OCI-LY1 (cell line): ENCODE data around the gene PRPF38B.
"Not testable (repeated sequence)": the region's sequence is repeated elsewhere in the genome, so short reads cannot be mapped to it uniquely, and the experiment has no call there.

Experiments used
- H2AFZ ChIP-seq: fragments of 200-600 bp; sonication (generic), shearing (Covaris generic); 2 replicates; pipeline ENCODE4 v1.6.0; 2014; ENCODE audit warnings: antibody characterized with exemption, mild to moderate bottlenecking, low read length
- H3F3A ChIP-seq: fragments of 200-600 bp; sonication (generic), shearing (Covaris generic); 2 replicates; pipeline ENCODE4 v1.6.0; 2014; ENCODE audit warnings: mild to moderate bottlenecking, antibody characterized with exemption, low read length, moderate library complexity; ENCODE audit not compliant: insufficient read depth
- H3K27ac ChIP-seq: fragments of 200-600 bp; sonication (generic); 2 replicates; pipeline ENCODE4 v1.5.1; 2014; ENCODE audit warnings: low read length, mixed run types, mild to moderate bottlenecking, low read depth; ENCODE audit not compliant: poor library complexity, severe bottlenecking
- H3K27me3 ChIP-seq: fragments of 200-600 bp; sonication (generic); 2 replicates; pipeline ENCODE4 v1.6.0; 2014; ENCODE audit warnings: antibody characterized with exemption, mild to moderate bottlenecking, low read length, moderate library complexity; ENCODE audit not compliant: insufficient read depth
- H3K36me3 ChIP-seq: fragments of 200-600 bp; sonication (generic); 2 replicates; pipeline ENCODE4 v1.6.1; 2014; ENCODE audit warnings: mild to moderate bottlenecking, antibody characterized with exemption, low read length, moderate library complexity, mixed read lengths; ENCODE audit not compliant: insufficient read depth
- H3K4me1 ChIP-seq: fragments of 200-600 bp; sonication (generic); 2 replicates; pipeline ENCODE4 v1.5.1; 2014; ENCODE audit warnings: mild to moderate bottlenecking, low read length, moderate library complexity; ENCODE audit not compliant: insufficient read depth, severe bottlenecking
- H3K4me2 ChIP-seq: fragments of 200-600 bp; sonication (generic), shearing (Covaris generic); 2 replicates; pipeline ENCODE4 v1.6.1; 2014; ENCODE audit warnings: low read length
- H3K4me3 ChIP-seq: fragments of 200-600 bp; sonication (generic); 2 replicates; pipeline ENCODE4 v1.5.1; 2014; ENCODE audit warnings: low read length, low read depth, mild to moderate bottlenecking, mixed read lengths; ENCODE audit not compliant: poor library complexity, severe bottlenecking
- H3K79me2 ChIP-seq: fragments of 200-600 bp; shearing (Covaris generic); 2 replicates; pipeline ENCODE4 v1.6.1; 2016; ENCODE audit warnings: mixed run types, low read length, mixed read lengths; ENCODE audit not compliant: insufficient read depth
- H3K9ac ChIP-seq: fragments of 200-600 bp; sonication (generic), shearing (Covaris generic); 2 replicates; pipeline ENCODE4 v1.6.1; 2014; ENCODE audit warnings: mild to moderate bottlenecking, low read length, mixed read lengths
- H3K9me2 ChIP-seq: fragments of 200-600 bp; sonication (generic), shearing (Covaris generic); 2 replicates; pipeline ENCODE4 v1.6.1; 2014; ENCODE audit warnings: low read depth, mild to moderate bottlenecking, low read length, mixed read lengths
- H3K9me3 ChIP-seq: fragments of 200-600 bp; shearing (Covaris generic); 2 replicates; pipeline ENCODE4 v1.6.1; 2014; ENCODE audit warnings: low read length, mixed read lengths
- H4K20me1 ChIP-seq: fragments of 200-600 bp; sonication (generic), shearing (Covaris generic); 2 replicates; pipeline ENCODE4 v1.6.0; 2016; ENCODE audit warnings: mild to moderate bottlenecking, low read length; ENCODE audit not compliant: insufficient read depth
- CTCF ChIP-seq: fragments of 200-600 bp; sonication (generic), shearing (Covaris generic); IDR thresholded peaks from 2 replicates; pipeline ENCODE4 v1.5.1; 2017; ENCODE audit warnings: mild to moderate bottlenecking, antibody characterized with exemption, low read length, moderate library complexity, mixed read lengths
- EZH2 ChIP-seq: fragments of 200-600 bp; sonication (generic), shearing (Covaris generic); IDR thresholded peaks from 2 replicates; pipeline ENCODE4 v1.8.0; 2017; ENCODE audit warnings: borderline replicate concordance, mixed run types, mild to moderate bottlenecking, antibody characterized with exemption, low read length, moderate library complexity, mixed read lengths

Gene PRPF38B

GRCh38 chr1:108665771-108666170 is 26.3 kb upstream of the PRPF38B start:
- TF ChIP-seq EZH2 (no peak), CTCF (no peak)

GRCh38 chr1:108667422-108667821 is 24.7 kb upstream of the PRPF38B start:
- H3K9ac ChIP-seq, H3K36me3 ChIP-seq, H3F3A ChIP-seq, H2AFZ ChIP-seq, H3K4me3 ChIP-seq, H3K9me3 ChIP-seq, H3K27ac ChIP-seq, H3K4me1 ChIP-seq, H3K9me2 ChIP-seq, H4K20me1 ChIP-seq, H3K79me2 ChIP-seq, H3K4me2 ChIP-seq, H3K27me3 ChIP-seq: not testable (repeated sequence)

More at GRCh38 chr1:108665771-108666170, 26.3 kb upstream of the PRPF38B start:
- Histone ChIP-seq H3F3A (no peaks in the 10 kb centered on the region), H3K27ac (no peak overlapping the region), H3K4me2 (no peak overlapping the region), H3K9me2 (no peaks in the 10 kb centered on the region), H3K4me3 (no peak overlapping the region), H3K27me3 (no peaks in the 10 kb centered on the region), H2AFZ (no peak overlapping the region), H3K79me2 (no peaks in the 10 kb centered on the region), H3K9me3 (no peaks in the 10 kb centered on the region), H3K4me1 (peaks cover 15% of the 10 kb centered on the region), H3K36me3 (no peaks in the 10 kb centered on the region), H4K20me1 (no peaks in the 10 kb centered on the region), H3K9ac (no peak overlapping the region)

GRCh38 chr1:108668777-108669176 is 23.3 kb upstream of the PRPF38B start:
- H3K27ac ChIP-seq = no peak overlapping the region
- H3K4me2 ChIP-seq = no peak overlapping the region
- no peaks in the 10 kb centered on the region for H4K20me1 ChIP-seq
- no peaks in the 10 kb centered on the region for H3K79me2 ChIP-seq
- H3K4me3 ChIP-seq = no peak overlapping the region
- no peaks in the 10 kb centered on the region; the same call in 1 of the 2 replicates for H3K36me3 ChIP-seq
- no peak overlapping the region for H3K9ac ChIP-seq
- TF ChIP-seq CTCF = no peak
- no peak for TF ChIP-seq EZH2
- no peaks in the 10 kb centered on the region for H3K9me2 ChIP-seq
- no peaks in the 10 kb centered on the region for H3K9me3 ChIP-seq
- no peaks in the 10 kb centered on the region for H3K27me3 ChIP-seq
- H3K4me1 ChIP-seq = no peaks in the 10 kb centered on the region
- no peak overlapping the region for H2AFZ ChIP-seq
- no peaks in the 10 kb centered on the region for H3F3A ChIP-seq

GRCh38 chr1:108669679-108670078 is 22.4 kb upstream of the PRPF38B start:
- Histone ChIP-seq H2AFZ (no peak overlapping the region), H3K9me3 (no peaks in the 10 kb centered on the region)

More at GRCh38 chr1:108669679-108670078, 22.4 kb upstream of the PRPF38B start:
- no peaks in the 10 kb centered on the region for H3K4me1 ChIP-seq
- no peaks in the 10 kb centered on the region for H3F3A ChIP-seq
- no peak overlapping the region for H3K9ac ChIP-seq
- H3K9me2 ChIP-seq = no peaks in the 10 kb centered on the region
- no peak overlapping the region for H3K4me3 ChIP-seq
- TF ChIP-seq CTCF (no peak), EZH2 (no peak)
- H3K36me3 ChIP-seq = no peaks in the 10 kb centered on the region; the same call in 1 of the 2 replicates
- H4K20me1 ChIP-seq = no peaks in the 10 kb centered on the region
- no peak overlapping the region for H3K4me2 ChIP-seq
- H3K27ac ChIP-seq = no peak overlapping the region
- H3K27me3 ChIP-seq = no peaks in the 10 kb centered on the region
- H3K79me2 ChIP-seq = no peaks in the 10 kb centered on the region
